HG03469 (cell line): ENCODE results near the gene COL4A1.

ENCODE experiments used
- ATAC-seq: cut with Tn5 transposase; IDR thresholded peaks from one replicate; pipeline ENCODE4 v1.9.1; 2021; ENCODE audit warnings: mild to moderate bottlenecking, moderate library complexity, moderate number of reproducible peaks; ENCODE audit not compliant: unreplicated experiment

Gene COL4A1

GRCh38 chr13:110263888-110264287 lies 43.1 kb downstream of the COL4A1 start:
- ATAC-seq, result no peak

GRCh38 chr13:110263404-110263803 lies 43.6 kb downstream of the COL4A1 start:
- ATAC-seq, result no peak

DNA sequence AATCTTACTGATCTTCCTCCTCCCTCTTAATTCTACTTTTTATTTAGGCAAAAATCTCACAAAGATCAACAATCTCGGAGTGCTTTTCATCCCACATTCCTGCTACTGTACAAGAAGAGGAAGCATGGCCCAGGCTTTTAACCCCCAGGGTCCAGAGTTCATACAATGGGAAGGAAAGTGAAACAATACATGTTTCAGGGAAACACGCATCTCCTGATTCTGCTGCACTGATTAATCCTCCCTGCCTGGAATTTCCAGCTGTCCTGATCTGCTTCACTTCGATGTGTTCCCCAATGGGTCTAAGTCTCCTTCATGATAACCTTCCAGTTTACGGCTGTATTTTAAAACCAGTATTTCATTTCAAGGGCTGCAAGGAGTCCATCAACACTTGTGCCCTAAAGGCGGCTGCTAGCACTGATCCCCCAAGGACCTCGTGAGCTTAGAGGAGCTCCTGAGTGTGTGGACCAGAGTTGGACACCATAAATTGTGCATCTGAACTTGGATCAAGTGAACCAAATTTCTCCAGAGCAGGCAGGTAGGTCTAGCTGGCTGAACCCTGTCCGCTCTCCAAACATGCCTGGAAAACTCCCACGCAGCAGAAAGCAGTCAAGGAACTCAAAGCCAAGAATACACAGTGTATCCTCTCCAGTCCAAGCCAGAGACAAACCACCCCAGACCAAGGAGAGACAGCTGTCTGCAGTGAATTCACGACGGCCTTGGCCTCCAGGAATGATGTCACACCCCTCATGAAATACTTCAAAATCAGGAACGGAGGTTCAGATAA lies 44.3 kb downstream of the COL4A1 start:
- ATAC-seq, result no peak

DNA sequence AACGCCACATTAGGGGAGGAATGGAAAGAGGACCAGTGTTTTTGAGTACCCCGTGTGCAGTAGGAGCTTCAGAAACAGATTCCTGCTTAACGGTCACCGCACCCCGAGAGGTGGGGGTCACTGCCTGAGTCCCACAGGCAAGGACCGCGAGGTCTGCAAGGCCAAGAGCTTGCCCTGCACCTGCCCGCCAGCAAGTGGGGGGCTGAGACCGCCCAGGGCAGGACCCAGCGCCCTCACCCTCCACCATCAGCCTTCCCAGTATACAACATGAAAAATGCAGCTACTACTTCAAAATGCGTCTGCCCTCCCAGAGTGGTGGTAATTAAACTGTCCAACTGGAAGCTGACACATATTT lies 44.9 kb downstream of the COL4A1 start:
- ATAC-seq, result no peak

DNA sequence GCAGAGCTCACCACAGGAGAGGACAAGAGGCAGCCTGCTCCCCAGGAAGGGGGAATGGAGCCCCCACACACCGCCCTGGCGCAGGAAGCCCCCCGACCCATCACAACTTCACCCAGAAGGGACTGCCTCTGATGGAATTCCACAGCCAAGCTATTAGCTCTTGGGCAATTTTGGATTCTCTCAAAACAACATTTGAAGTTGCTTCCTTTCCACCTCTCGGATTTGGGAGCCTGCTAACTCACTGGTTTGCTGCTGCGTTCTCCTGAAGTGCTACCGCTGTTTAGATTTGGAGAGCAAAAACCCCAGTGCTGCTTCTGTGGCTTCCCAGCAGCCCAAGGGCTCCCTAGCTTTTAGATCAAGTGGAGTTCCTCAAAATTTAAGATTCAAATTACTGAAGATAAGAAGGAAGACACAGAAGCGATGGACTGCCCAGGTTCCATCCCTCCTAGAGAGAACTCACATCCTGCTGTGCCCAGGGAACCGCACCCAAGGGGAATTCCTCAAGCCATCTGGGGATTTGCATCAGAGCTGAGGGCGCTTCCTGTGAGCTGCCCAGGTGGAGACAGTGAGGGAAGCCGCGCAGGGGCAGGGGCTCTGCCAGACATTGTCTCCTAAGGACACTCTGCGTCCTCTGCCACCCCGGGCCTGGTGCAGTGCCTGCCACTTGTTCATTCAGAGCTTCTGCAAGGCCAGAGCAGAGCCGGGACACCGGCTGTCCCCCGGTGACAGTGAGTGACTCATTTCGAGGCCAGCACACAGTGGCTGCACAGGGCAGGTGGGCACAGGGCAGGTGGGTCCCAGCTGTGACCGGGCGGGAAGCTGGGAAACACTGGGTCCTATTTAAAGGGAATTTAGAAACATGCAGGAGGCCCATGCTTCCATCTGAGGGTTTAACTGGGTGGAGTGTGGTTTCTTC lies 45.5 kb downstream of the COL4A1 start:
- no peak for ATAC-seq

DNA sequence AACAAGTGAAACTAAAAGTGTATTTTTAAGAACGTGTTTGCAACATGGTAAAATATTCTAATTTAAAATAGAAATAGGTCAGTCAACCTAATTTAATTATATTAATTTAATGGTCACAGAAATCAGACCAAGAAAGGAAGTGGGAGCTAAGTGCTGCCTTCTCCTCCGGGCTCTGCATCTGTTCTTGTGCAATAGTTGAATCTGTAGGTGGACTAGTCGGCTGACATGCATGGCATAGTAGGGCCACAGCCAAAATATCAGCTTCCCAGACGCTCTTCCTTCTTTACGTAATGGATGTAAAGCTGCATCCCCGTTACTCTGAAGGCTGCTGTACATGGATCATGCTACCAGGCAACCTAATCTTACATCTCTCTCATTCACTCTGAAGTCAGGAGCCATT lies 47.3 kb downstream of the COL4A1 start:
- no peak for ATAC-seq

- no peak for ATAC-seq
Observed at GRCh38 chr13:110258876-110259631, 47.9 kb downstream of the COL4A1 start.

DNA sequence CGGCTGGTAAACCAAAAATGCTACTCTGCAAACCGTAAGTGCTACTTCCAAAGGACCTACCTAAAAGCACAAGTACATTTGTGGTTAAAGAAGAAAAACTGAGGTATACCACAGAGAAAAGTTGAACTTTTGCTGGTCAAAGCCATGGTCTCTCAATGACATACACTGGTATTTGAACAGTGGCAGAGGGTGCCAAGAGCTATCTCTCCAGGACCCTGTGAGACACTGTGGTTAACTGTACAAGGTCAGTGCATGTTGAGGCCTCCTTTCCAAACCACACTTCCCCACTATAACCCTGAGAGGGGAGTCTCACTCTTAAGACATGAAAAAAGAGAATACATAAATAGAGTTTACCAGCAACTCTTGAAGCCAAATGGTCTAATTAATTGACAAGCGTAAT lies 49.5 kb downstream of the COL4A1 start:
- ATAC-seq, result no peak

- ATAC-seq, result no peak
Observed at GRCh38 chr13:110256126-110256905, 50.6 kb downstream of the COL4A1 start.

DNA sequence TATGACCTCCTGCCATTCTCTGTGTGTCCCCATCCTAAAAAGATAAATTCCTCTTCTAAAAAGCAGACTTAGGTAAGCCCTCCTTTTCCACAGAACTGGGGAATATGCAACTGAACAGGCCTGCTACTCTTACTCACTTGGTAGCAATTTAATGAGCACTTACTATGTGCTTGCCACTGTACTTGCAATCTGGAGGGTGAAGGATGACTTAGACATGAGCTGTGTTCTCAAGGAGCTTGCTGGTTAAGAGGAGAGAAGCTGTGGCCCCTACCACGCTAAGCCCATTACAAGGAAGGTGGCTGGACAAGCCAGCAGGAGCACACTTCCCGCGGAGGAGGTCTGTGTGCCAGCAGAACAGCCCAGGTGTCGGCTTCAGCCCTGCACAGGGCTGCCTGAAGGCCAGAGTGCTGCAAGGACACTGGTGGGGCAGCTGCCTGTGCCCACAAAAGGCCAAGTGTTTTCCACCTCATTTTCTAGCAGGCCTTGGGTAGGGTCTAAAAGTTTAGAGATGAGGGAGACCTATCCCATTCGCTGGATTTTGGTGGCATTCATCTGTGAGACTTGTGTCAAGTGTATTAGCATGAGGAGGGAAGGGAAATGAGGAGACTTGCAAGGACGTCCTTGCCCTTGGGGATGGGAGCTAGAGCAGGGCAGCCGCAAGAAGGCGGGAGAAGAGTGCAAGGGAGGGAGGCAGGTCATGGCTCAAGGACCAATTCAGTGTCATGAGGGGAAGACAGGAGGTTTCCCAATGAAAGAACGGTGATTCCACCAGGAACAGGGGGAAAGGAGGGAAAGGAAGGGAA lies 52.0 kb downstream of the COL4A1 start:
- no peak for ATAC-seq

GRCh38 chr13:110254151-110254679 lies 52.7 kb downstream of the COL4A1 start:
- no peak for ATAC-seq

DNA sequence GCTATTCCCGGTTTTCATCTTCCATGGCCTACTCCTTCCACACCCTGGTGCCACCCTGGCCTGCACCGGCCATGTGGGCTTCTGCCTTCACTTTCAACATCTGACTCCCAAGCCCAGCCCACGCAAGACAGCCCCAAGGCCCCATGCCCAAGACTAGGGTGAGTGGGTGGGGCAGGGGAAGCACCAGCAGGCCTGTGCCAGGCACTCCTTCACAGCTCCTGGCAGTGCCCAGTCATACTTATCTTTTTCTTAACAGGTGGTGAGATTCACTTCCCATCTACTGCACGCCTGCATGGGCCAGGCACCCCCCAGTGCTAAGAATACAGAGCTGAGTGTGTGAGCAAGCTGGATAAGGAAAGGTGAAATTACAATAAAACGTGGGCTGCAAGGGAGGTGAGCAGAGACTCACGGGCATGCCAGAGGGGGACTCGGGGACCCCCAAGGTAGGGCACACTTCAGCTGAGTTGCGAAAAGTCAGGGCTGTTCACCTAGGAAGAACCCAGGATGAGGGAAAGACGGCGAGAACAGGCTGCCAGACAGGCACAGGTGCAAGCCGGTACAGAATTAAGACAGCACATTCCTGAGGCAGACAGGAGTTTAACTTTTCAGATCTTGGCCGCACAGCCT lies 55.7 kb downstream of the COL4A1 start:
- no peak for ATAC-seq

GRCh38 chr13:110250258-110250891 lies 56.6 kb downstream of the COL4A1 start:
- ATAC-seq, result no peak

- ATAC-seq, result no peak
Observed at GRCh38 chr13:110249326-110249725, 57.6 kb downstream of the COL4A1 start.

- no peak for ATAC-seq
Observed at GRCh38 chr13:110248449-110249143, 58.4 kb downstream of the COL4A1 start.

DNA sequence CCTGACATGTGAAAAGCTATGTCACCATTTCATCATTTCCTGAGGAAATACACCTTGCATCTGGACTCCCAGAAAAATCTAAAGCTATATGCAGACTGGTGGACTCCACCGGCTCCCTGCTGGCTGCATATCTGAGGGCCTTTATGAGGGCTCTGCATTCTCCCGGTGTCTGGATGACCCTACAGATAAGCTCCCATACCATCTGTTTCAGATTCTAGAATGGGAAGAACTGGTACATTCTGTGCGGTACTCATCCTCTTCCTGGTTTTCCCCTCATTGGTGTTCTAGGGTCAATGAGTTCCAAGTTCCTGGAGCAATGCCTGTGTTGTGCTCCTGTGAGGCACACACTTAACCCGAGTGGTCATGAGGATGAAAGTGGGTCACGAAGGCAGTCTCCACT lies 60.4 kb downstream of the COL4A1 start:
- ATAC-seq, result no peak

DNA sequence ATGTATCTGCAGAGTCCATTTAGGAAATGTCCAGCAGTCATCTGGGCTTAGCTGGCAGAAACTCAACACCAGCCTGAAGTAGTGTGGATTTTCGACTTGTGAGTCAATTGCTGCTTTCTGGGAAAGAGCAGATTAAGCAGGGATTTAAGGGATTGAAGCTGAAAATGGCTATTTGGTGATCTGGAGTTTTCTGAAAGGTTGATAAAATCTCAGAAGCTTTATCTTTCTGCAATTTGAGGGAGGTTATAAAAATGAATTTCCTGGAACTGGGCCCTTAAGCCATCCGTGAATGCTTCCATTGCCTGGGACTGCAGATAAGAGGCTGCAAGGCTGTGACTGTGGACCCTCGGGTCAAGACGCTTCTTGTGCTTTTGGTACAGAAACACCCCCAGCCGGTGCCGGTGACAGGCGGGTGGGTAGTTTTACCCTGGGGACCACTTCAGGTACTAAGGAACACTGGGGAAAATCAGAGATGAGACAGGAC lies 61.5 kb downstream of the COL4A1 start:
- no peak for ATAC-seq

- no peak for ATAC-seq
Observed at GRCh38 chr13:110244976-110245375, 62.0 kb downstream of the COL4A1 start.
